Ectodermal cell (in vitro differentiated cells): ENCODE results near the gene ARSG.
"Not testable (repeated sequence)": the region's sequence is repeated elsewhere in the genome, so short reads cannot be mapped to it uniquely, and the experiment has no call there.

Experiments used
- H3K27ac ChIP-seq: 2 replicates; pipeline ENCODE4 v1.7.0; 2013; ENCODE audit warnings: mild to moderate bottlenecking, low read depth, low read length; ENCODE audit not compliant: insufficient read depth, poor library complexity, severe bottlenecking
- H3K27me3 ChIP-seq: 2 replicates; pipeline ENCODE4 v1.7.0; 2013; ENCODE audit warnings: mild to moderate bottlenecking, low read length; ENCODE audit not compliant: insufficient read depth, control insufficient read depth, poor library complexity, severe bottlenecking
- H3K36me3 ChIP-seq: one replicate; pipeline ENCODE4 v1.7.0; 2013; ENCODE audit warnings: low read length; ENCODE audit not compliant: control insufficient read depth, insufficient read depth
- H3K4me1 ChIP-seq: one replicate; pipeline ENCODE4 v1.7.0; 2013; ENCODE audit warnings: low read length; ENCODE audit not compliant: control insufficient read depth, insufficient read depth
- H3K4me3 ChIP-seq: 2 replicates; pipeline ENCODE4 v1.7.0; 2013; ENCODE audit warnings: low read depth, low read length, control low read depth; ENCODE audit not compliant: insufficient read depth
- H3K9me3 ChIP-seq: 2 replicates; pipeline ENCODE4 v1.7.0; 2013; ENCODE audit warnings: mild to moderate bottlenecking, low read length, moderate library complexity; ENCODE audit not compliant: control insufficient read depth
- WGBS, 2 experiments: methylation state at CpG; one replicate each; pipeline ENCODE4 v1.1.7; 2013; ENCODE audit warnings: missing lambda C conversion rate in 2 of 2; 5-methylcytosine and 5-hydroxymethylcytosine counted together

ARSG gene

GRCh38 chr17:68326681-68327080, 35.4 kb downstream of the ARSG start:
- Histone ChIP-seq H3K4me3 (no peak overlapping the region), H3K9me3 (no peaks in the 10 kb centered on the region), H3K4me1 (no peaks in the 10 kb centered on the region), H3K27me3 (no peaks in the 10 kb centered on the region), H3K27ac (no peak overlapping the region), H3K36me3 (no peaks in the 10 kb centered on the region)
- 91 to 94% methylated on average over 5 of the region's 5 CpGs for WGBS, 2 experiments

- no peak overlapping the region for H3K4me3 ChIP-seq
- H3K36me3 ChIP-seq, result no peaks in the 10 kb centered on the region
- no peaks in the 10 kb centered on the region for H3K27me3 ChIP-seq
- no peak overlapping the region for H3K27ac ChIP-seq
- no peaks in the 10 kb centered on the region for H3K9me3 ChIP-seq
- WGBS, 2 experiments, result 94 to 96% methylated on average over 8 of the region's 8 CpGs
- no peaks in the 10 kb centered on the region for H3K4me1 ChIP-seq
Measured at GRCh38 chr17:68327823-68328557, 36.7 kb downstream of the ARSG start.

GRCh38 chr17:68328676-68329075, 37.4 kb downstream of the ARSG start:
- H3K4me1 ChIP-seq, result no peaks in the 10 kb centered on the region
- no peak overlapping the region for H3K4me3 ChIP-seq
- WGBS, 2 experiments, result 78% methylated on average over 4 of the region's 4 CpGs
- no peak overlapping the region for H3K27ac ChIP-seq
- H3K36me3 ChIP-seq, result no peaks in the 10 kb centered on the region
- H3K9me3 ChIP-seq, result no peaks in the 10 kb centered on the region
- no peaks in the 10 kb centered on the region for H3K27me3 ChIP-seq

- Histone ChIP-seq H3K4me3 (no peak overlapping the region), H3K27me3 (no peaks in the 10 kb centered on the region), H3K27ac (no peak overlapping the region), H3K36me3 (no peaks in the 10 kb centered on the region), H3K9me3 (no peaks in the 10 kb centered on the region), H3K4me1 (no peaks in the 10 kb centered on the region)
- 93 to 94% methylated on average over 7 of the region's 7 CpGs for WGBS, 2 experiments
Measured at GRCh38 chr17:68329331-68329730, 38.0 kb downstream of the ARSG start.

GRCh38 chr17:68331932-68332331, 40.6 kb downstream of the ARSG start:
- 93 to 94% methylated on average over 12 of the region's 12 CpGs for WGBS, 2 experiments
- not testable (repeated sequence) for H3K4me1 ChIP-seq, H3K4me3 ChIP-seq, H3K9me3 ChIP-seq, H3K27ac ChIP-seq, H3K36me3 ChIP-seq, H3K27me3 ChIP-seq

GRCh38 chr17:68334393-68334792, 43.1 kb downstream of the ARSG start:
- WGBS, 2 experiments, result 94 to 95% methylated on average over 9 of the region's 9 CpGs

GRCh38 chr17:68341482-68341881, 50.2 kb downstream of the ARSG start:
- Histone ChIP-seq H3K36me3 (no peaks in the 10 kb centered on the region), H3K9me3 (no peaks in the 10 kb centered on the region), H3K27me3 (no peaks in the 10 kb centered on the region), H3K4me3 (no peak overlapping the region), H3K4me1 (peaks cover 5% of the 10 kb centered on the region), H3K27ac (no peak overlapping the region)
- 74 to 92% methylated on average over 5 of the region's 5 CpGs for WGBS, 2 experiments

More at GRCh38 chr17:68334393-68334792, 43.1 kb downstream of the ARSG start:
- Histone ChIP-seq H3K36me3 (no peaks in the 10 kb centered on the region), H3K4me3 (no peak overlapping the region), H3K27me3 (no peaks in the 10 kb centered on the region), H3K9me3 (no peaks in the 10 kb centered on the region), H3K4me1 (peaks cover 3% of the 10 kb centered on the region), H3K27ac (no peak overlapping the region)

- Histone ChIP-seq H3K9me3 (no peaks in the 10 kb centered on the region), H3K27me3 (no peaks in the 10 kb centered on the region), H3K4me1 (peaks cover 11% of the 10 kb centered on the region), H3K4me3 (no peak overlapping the region), H3K36me3 (no peaks in the 10 kb centered on the region), H3K27ac (no peak overlapping the region)
- WGBS, 2 experiments, result 91 to 92% methylated on average over 5 of the region's 5 CpGs
Measured at GRCh38 chr17:68343976-68344375, 52.7 kb downstream of the ARSG start.

GRCh38 chr17:68344701-68345136, 53.4 kb downstream of the ARSG start:
- no peaks in the 10 kb centered on the region for H3K27me3 ChIP-seq
- peaks cover 11% of the 10 kb centered on the region for H3K4me1 ChIP-seq
- 61 to 71% methylated on average over 4 of the region's 4 CpGs for WGBS, 2 experiments
- no peaks in the 10 kb centered on the region for H3K36me3 ChIP-seq
- no peaks in the 10 kb centered on the region for H3K9me3 ChIP-seq
- no peak overlapping the region for H3K27ac ChIP-seq
- no peak overlapping the region for H3K4me3 ChIP-seq

GRCh38 chr17:68346448-68346847, 55.2 kb downstream of the ARSG start:
- Histone ChIP-seq H3K27ac (peak overlapping the region; percentile 39), H3K4me1 (peaks cover 11% of the 10 kb centered on the region), H3K36me3 (no peaks in the 10 kb centered on the region), H3K4me3 (no peak overlapping the region), H3K27me3 (no peaks in the 10 kb centered on the region), H3K9me3 (no peaks in the 10 kb centered on the region)
- WGBS, 2 experiments, result 69 to 72% methylated on average over 13 of the region's 13 CpGs
